ENCODE measurements around the gene CBFB.

- TF ChIP-seq, protein P1, sequence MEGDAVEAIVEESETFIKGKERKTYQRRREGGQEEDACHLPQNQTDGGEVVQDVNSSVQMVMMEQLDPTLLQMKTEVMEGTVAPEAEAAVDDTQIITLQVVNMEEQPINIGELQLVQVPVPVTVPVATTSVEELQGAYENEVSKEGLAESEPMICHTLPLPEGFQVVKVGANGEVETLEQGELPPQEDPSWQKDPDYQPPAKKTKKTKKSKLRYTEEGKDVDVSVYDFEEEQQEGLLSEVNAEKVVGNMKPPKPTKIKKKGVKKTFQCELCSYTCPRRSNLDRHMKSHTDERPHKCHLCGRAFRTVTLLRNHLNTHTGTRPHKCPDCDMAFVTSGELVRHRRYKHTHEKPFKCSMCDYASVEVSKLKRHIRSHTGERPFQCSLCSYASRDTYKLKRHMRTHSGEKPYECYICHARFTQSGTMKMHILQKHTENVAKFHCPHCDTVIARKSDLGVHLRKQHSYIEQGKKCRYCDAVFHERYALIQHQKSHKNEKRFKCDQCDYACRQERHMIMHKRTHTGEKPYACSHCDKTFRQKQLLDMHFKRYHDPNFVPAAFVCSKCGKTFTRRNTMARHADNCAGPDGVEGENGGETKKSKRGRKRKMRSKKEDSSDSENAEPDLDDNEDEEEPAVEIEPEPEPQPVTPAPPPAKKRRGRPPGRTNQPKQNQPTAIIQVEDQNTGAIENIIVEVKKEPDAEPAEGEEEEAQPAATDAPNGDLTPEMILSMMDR (IDR thresholded peaks at IDR 0.05; ENCODE audit: poor library complexity, severe bottlenecking) = no peak
- TF ChIP-seq TAF1 (IDR thresholded peaks at IDR 0.05; ENCODE audit: low read depth) (no peak), EZH2 (IDR thresholded peaks at IDR 0.05; ENCODE audit: borderline replicate concordance, insufficient read depth, low read length, poor library complexity, severe bottlenecking) (no peak), EP300 (conservative IDR thresholded peaks at IDR 0.05; ENCODE audit: poor library complexity, severe bottlenecking) (no peak), POLR2AphosphoS5 (IDR thresholded peaks at IDR 0.05) (no peak), RAD21 (conservative IDR thresholded peaks at IDR 0.05) (no peak)
- TF ChIP-seq, protein P2, sequence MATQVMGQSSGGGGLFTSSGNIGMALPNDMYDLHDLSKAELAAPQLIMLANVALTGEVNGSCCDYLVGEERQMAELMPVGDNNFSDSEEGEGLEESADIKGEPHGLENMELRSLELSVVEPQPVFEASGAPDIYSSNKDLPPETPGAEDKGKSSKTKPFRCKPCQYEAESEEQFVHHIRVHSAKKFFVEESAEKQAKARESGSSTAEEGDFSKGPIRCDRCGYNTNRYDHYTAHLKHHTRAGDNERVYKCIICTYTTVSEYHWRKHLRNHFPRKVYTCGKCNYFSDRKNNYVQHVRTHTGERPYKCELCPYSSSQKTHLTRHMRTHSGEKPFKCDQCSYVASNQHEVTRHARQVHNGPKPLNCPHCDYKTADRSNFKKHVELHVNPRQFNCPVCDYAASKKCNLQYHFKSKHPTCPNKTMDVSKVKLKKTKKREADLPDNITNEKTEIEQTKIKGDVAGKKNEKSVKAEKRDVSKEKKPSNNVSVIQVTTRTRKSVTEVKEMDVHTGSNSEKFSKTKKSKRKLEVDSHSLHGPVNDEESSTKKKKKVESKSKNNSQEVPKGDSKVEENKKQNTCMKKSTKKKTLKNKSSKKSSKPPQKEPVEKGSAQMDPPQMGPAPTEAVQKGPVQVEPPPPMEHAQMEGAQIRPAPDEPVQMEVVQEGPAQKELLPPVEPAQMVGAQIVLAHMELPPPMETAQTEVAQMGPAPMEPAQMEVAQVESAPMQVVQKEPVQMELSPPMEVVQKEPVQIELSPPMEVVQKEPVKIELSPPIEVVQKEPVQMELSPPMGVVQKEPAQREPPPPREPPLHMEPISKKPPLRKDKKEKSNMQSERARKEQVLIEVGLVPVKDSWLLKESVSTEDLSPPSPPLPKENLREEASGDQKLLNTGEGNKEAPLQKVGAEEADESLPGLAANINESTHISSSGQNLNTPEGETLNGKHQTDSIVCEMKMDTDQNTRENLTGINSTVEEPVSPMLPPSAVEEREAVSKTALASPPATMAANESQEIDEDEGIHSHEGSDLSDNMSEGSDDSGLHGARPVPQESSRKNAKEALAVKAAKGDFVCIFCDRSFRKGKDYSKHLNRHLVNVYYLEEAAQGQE (IDR thresholded peaks at IDR 0.05; ENCODE audit: borderline replicate concordance) = no peak
Measured at GRCh38 chr16:66996324-66996982, 32.5 kb upstream of the CBFB start.
